Activated CD4-positive, alpha-beta T cell treated with anti-CD3 and anti-CD28 coated beads, Interleukin-2, amount 10 ng/mL, durations not matched to agents 7 days and 5 days (primary cell): Measurements from ENCODE around the gene PROM1. TPM values are rescaled to one million over a fixed set of nuclear protein-coding genes. Genes with fewer than 3 reads are reported as not detected.

Source experiments
- CTCF ChIA-PET: fragments of 350-600 bp; sonication (Branson Sonifier 250); formaldehyde crosslinking; loops from one replicate; lab custom pipeline; 2021; ENCODE audit warnings: antibody characterized with exemption; lab: Charles Lee
- POLR2A ChIA-PET: fragments of 350-600 bp; sonication (Branson Sonifier 250); formaldehyde crosslinking; loops from one replicate; lab custom pipeline; 2021; ENCODE audit warnings: antibody characterized with exemption; lab: Charles Lee
- DNase-seq: peaks from one replicate; pipeline ENCODE4 v3.0.0-alpha.2; 2020
- H3K27ac Mint-ChIP-seq: one replicate; pipeline ENCODE4 v1.8.0; 2021; ENCODE audit warnings: mild to moderate bottlenecking, moderate library complexity, mixed read lengths
- H3K27me3 Mint-ChIP-seq: one replicate; pipeline ENCODE4 v1.8.0; 2021; ENCODE audit warnings: mixed read lengths
- H3K36me3 Mint-ChIP-seq: one replicate; pipeline ENCODE4 v1.8.0; 2021; ENCODE audit warnings: low read depth, mixed read lengths
- H3K4me1 Mint-ChIP-seq: one replicate; pipeline ENCODE4 v1.8.0; 2021; ENCODE audit warnings: mixed read lengths
- H3K4me3 Mint-ChIP-seq: one replicate; pipeline ENCODE4 v1.8.0; 2021; ENCODE audit warnings: mild to moderate bottlenecking, moderate library complexity, mixed read lengths
- H3K9me3 Mint-ChIP-seq: one replicate; pipeline ENCODE4 v1.8.0; 2021; ENCODE audit warnings: mixed read lengths
- total RNA-seq, 2 experiments: library from RNA; stranded (reverse); gene quantifications; one replicate each; pipeline ENCODE4 v1.2.3, GENCODE V29; 2021

PROM1 gene
- total RNA-seq, 2 experiments from 2014 or later: not detected

GRCh38 chr4:15934259-15934658, 149.6 kb downstream of the PROM1 start:
- no peaks in the 10 kb centered on the region for H3K9me3 Mint-ChIP-seq
- H3K4me1 Mint-ChIP-seq: peaks cover 3% of the 10 kb centered on the region
- H3K36me3 Mint-ChIP-seq: no peaks in the 10 kb centered on the region
- no peak overlapping the region for H3K27ac Mint-ChIP-seq
- CTCF ChIA-PET: no interaction called here
- DNase-seq: no peak
- POLR2A ChIA-PET: no interaction called here
- no peak overlapping the region for H3K4me3 Mint-ChIP-seq
- H3K27me3 Mint-ChIP-seq: peaks cover 12% of the 10 kb centered on the region

DNA sequence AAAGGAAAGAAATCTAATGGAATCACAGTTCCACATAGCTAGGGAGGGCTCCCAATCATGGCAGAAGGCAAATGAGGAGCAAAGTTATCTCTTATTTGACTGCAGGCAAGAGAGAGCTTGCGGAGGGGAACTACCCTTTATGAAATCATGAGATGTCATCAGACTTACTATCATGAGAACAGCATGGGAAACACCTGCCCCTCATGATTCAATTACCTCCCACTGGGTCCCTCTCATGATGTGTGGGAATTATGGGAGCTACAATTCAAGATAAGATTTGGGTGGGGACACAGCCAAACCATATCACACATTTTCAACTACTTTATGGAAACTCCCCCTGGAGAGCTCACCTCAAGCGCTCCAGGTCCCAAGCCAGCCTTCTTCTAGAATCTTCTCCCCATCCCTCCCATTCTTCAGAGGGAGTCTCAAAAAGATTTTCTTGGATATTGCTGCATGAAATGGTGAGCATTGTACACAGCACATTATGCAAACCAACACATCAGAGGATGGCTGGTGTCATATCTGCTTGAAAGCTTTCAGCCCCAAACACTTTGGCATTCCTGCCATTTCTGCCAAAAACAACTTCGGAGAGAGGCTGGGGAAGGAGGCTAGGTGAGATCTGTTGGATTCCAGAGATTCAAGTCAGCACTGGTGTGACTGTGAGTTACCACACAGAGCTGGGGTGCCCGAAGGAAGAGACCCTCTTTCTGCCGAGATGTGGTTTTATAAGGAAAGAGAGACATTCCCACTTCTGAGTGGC, 152.2 kb downstream of the PROM1 start:
- CTCF ChIA-PET: interaction anchor here (1.4 kb wide), 1 partner anchor 9 kb away, joined by 3 read pairs; no protein-coding TSS in a partner anchor
- peaks cover 10% of the 10 kb centered on the region for H3K27me3 Mint-ChIP-seq
- H3K9me3 Mint-ChIP-seq: no peaks in the 10 kb centered on the region
- no peak for DNase-seq
- H3K4me1 Mint-ChIP-seq: no peaks in the 10 kb centered on the region
- H3K4me3 Mint-ChIP-seq: no peak overlapping the region
- no peaks in the 10 kb centered on the region for H3K36me3 Mint-ChIP-seq
- POLR2A ChIA-PET: no interaction called here
- no peak overlapping the region for H3K27ac Mint-ChIP-seq

GRCh38 chr4:15930314-15930713, 153.5 kb downstream of the PROM1 start:
- H3K9me3 Mint-ChIP-seq: no peaks in the 10 kb centered on the region
- no peak for DNase-seq
- POLR2A ChIA-PET: no interaction called here
- no peak overlapping the region for H3K27ac Mint-ChIP-seq
- no peak overlapping the region for H3K4me3 Mint-ChIP-seq
- CTCF ChIA-PET: interaction anchor here (0.8 kb wide), 1 partner anchor 9 kb away, joined by 3 read pairs; the partner anchor contains the start of gene FGFBP1
- peaks cover 13% of the 10 kb centered on the region for H3K27me3 Mint-ChIP-seq
- no peaks in the 10 kb centered on the region for H3K4me1 Mint-ChIP-seq
- no peaks in the 10 kb centered on the region for H3K36me3 Mint-ChIP-seq

DNA sequence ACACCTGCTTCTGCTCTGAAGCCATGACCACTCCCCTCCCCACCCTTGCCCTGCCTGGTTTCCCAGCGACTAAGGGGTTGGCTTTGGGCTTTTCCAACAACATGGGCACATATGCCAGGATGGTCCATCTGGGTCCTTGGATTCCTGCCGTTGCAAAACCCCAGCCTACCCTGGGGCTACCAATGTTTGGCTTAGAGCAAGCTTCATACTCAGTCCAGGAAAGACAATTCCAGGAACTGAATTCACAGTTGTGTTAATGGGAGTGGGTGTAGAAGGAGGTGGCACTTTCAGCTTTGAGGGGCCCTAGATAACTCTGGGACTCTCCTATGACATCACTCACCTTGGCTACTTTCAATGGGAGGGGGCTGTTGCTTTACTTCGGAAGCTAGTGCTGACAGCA, 154.3 kb downstream of the PROM1 start:
- Mint-ChIP-seq H3K27me3 (peaks cover 13% of the 10 kb centered on the region), H3K9me3 (no peaks in the 10 kb centered on the region), H3K27ac (no peak overlapping the region), H3K4me3 (no peak overlapping the region), H3K4me1 (no peaks in the 10 kb centered on the region), H3K36me3 (no peaks in the 10 kb centered on the region)
- no peak for DNase-seq
- ChIA-PET POLR2A (interaction anchor here (0.7 kb wide), 1 partner anchor 223 kb away, joined by 3 read pairs; no protein-coding TSS in a partner anchor), CTCF (interaction anchor here (1.1 kb wide), 1 partner anchor 47 kb away, joined by 3 read pairs; no protein-coding TSS in a partner anchor)

DNA sequence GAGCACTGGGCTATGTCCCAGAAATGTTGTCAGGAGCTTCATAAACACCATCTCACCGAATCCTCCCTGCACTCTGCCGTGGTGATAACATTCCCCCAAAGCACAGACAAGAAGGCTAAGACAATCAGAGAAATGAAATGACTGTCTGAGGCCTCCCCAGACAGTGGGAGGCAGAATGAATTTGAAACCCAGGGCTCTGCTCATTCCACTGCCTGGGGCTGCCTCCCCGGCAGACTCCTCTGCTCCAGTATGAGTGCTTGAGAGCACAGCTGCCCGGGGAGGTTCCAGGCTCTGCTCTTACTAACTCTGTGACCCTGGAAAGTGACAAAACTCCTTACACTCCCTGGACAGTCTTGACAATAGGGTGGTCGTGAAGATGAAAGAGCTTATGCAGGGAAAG, 154.9 kb downstream of the PROM1 start:
- ChIA-PET CTCF (interaction anchor here (1.1 kb wide), 1 partner anchor 46 kb away, joined by 3 read pairs; no protein-coding TSS in a partner anchor), POLR2A (no interaction called here)
- H3K4me1 Mint-ChIP-seq: no peaks in the 10 kb centered on the region
- H3K27me3 Mint-ChIP-seq: peaks cover 15% of the 10 kb centered on the region
- no peak overlapping the region for H3K27ac Mint-ChIP-seq
- no peak overlapping the region for H3K4me3 Mint-ChIP-seq
- H3K9me3 Mint-ChIP-seq: no peaks in the 10 kb centered on the region
- H3K36me3 Mint-ChIP-seq: no peaks in the 10 kb centered on the region
- no peak for DNase-seq

GRCh38 chr4:15926486-15926885, 157.3 kb downstream of the PROM1 start:
- no peak overlapping the region for H3K27ac Mint-ChIP-seq
- DNase-seq: no peak
- ChIA-PET POLR2A (no interaction called here), CTCF (interaction anchor here (1.5 kb wide), 1 partner anchor 44 kb away, joined by 4 read pairs; no protein-coding TSS in a partner anchor)
- no peaks in the 10 kb centered on the region for H3K4me1 Mint-ChIP-seq
- H3K36me3 Mint-ChIP-seq: no peaks in the 10 kb centered on the region
- peaks cover 14% of the 10 kb centered on the region for H3K27me3 Mint-ChIP-seq
- no peak overlapping the region for H3K4me3 Mint-ChIP-seq
- no peaks in the 10 kb centered on the region for H3K9me3 Mint-ChIP-seq

DNA sequence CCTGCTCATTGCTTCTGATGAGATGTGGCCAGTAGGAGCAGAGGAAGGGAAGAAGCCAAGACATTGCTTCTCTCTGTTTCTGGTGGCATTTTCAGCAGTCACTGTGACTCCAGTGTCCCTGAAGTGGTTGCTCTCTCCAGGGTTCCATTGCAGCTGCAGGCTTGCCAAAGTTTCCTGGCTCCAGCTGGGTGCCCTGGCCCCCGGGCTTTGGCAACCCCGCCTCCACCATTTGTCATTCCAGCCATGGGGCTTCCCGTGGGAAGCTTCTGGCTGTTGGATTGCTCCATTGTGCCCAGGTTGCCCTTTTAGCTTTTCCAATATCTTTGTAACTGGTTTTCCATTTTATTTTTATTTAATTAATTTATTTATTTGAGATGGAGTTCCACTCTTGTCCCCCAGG, 158.0 kb downstream of the PROM1 start:
- CTCF ChIA-PET: interaction anchor here (1.5 kb wide), 1 partner anchor 44 kb away, joined by 4 read pairs; no protein-coding TSS in a partner anchor
- H3K9me3 Mint-ChIP-seq: no peaks in the 10 kb centered on the region
- H3K4me1 Mint-ChIP-seq: no peaks in the 10 kb centered on the region
- H3K4me3 Mint-ChIP-seq: no peak overlapping the region
- H3K27ac Mint-ChIP-seq: no peak overlapping the region
- no peaks in the 10 kb centered on the region for H3K36me3 Mint-ChIP-seq
- peaks cover 14% of the 10 kb centered on the region for H3K27me3 Mint-ChIP-seq
- POLR2A ChIA-PET: no interaction called here
- DNase-seq: no peak

DNA sequence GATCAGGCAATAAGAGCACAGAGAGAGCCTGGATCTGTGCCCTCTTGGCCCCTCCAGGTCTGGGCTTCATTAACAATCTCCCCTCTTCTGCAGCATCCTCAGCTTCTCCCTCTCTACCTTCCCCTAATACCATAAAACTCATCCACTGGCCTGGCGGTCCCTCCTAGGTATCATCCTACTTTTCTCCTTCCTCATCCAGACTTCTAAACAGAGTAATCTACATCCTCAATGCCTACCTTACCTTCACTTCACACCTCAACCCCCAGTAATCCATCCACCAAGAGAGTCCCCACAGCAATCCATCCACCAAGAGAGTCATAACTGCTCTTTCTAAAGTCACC, 162.3 kb downstream of the PROM1 start:
- H3K27me3 Mint-ChIP-seq: peaks cover 13% of the 10 kb centered on the region
- H3K36me3 Mint-ChIP-seq: no peaks in the 10 kb centered on the region
- no peak overlapping the region for H3K4me3 Mint-ChIP-seq
- no peaks in the 10 kb centered on the region for H3K4me1 Mint-ChIP-seq
- ChIA-PET POLR2A (no interaction called here), CTCF (no interaction called here)
- H3K9me3 Mint-ChIP-seq: no peaks in the 10 kb centered on the region
- H3K27ac Mint-ChIP-seq: no peak overlapping the region
- DNase-seq: no peak

GRCh38 chr4:15920723-15921591, 162.9 kb downstream of the PROM1 start:
- Mint-ChIP-seq H3K27me3 (peaks cover 13% of the 10 kb centered on the region), H3K27ac (no peak overlapping the region), H3K9me3 (no peaks in the 10 kb centered on the region), H3K4me1 (no peaks in the 10 kb centered on the region), H3K4me3 (no peak overlapping the region), H3K36me3 (no peaks in the 10 kb centered on the region)
- no peak for DNase-seq
- ChIA-PET CTCF (no interaction called here), POLR2A (no interaction called here)

DNA sequence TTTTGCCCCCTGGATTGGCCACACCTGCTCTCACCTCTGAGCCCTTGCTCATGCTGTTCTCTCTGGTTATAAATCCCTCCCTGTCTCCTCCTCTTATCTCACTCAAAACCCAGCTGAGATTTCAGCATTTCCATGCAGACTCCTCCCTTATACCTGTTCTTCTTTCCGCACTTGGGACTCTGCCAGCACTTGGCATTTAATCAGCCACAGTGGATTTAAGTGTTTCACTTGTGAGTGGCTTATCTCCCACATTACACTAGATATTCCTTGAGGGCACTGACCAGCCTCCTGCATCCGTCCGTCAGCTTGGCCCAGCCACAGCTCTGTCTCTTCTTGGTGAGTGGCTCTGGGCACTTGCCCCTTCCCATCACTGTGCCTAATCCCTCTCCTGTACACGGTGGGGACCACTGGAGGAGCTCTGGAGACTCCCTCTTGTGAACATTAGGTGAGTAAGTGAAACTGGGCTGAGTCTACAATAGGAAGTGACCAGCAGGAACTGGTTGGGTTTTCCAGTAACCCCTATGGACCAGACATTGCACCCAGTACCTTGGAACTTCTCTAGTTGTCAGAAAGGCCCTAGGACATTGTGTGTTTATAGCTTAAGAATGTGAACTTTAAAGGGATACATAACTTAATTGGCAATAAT, 165.2 kb downstream of the PROM1 start:
- CTCF ChIA-PET: interaction anchor here (0.6 kb wide), 1 partner anchor 1620 kb away, joined by 5 read pairs; no protein-coding TSS in a partner anchor
- H3K9me3 Mint-ChIP-seq: no peaks in the 10 kb centered on the region

More for the DNA sequence above, 165.2 kb downstream of the PROM1 start:
- DNase-seq: no peak
- POLR2A ChIA-PET: no interaction called here
- H3K4me3 Mint-ChIP-seq: no peak overlapping the region
- no peak overlapping the region for H3K27ac Mint-ChIP-seq
- no peaks in the 10 kb centered on the region for H3K36me3 Mint-ChIP-seq
- H3K27me3 Mint-ChIP-seq: peaks cover 8% of the 10 kb centered on the region
- H3K4me1 Mint-ChIP-seq: no peaks in the 10 kb centered on the region
